Activated CD8-positive, alpha-beta memory T cell treated with anti-CD3 and anti-CD28 coated beads, Interleukin-2, amount 50 U/mL, for 24 hours (primary cell): Measurements from ENCODE around the gene OPCML.

ENCODE experiments used
- DNase-seq: peaks from one replicate; pipeline ENCODE4 v3.0.0-alpha.2; 2020; ENCODE audit errors: extremely low read depth

OPCML gene

GRCh38 chr11:133531971-133532651, at the start of gene OPCML:
TSS of gene OPCML (minus strand) at chr11:133532501.
- DNase-seq: no peak

DNA sequence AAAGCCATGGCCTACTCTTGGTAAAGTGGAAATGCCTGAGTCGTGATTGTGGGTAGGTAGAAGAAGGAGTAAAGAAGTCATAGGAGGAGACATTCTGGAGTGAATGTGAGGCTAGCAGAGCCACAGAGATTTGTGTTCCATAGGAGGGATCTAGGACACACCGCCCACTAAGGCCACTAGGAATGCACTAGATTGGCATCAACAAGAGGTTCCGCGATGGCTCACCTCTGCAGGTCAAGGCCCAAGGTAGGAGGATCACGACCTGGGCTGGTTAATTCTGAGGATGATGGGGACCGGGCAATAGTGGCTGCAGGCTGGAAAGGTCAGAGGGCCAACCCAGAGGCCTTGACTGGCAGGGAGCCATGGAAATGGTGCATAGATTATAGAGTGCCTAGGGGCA, 48.8 kb upstream of the OPCML start:
- no peak for DNase-seq

- no peak for DNase-seq
These were observed 47.1 kb upstream of the OPCML start for GRCh38 chr11:133579165-133580031.

GRCh38 chr11:133577403-133577802, 45.1 kb upstream of the OPCML start:
- DNase-seq: no peak

- DNase-seq: no peak
These were observed 44.0 kb upstream of the OPCML start for GRCh38 chr11:133576351-133576750.

DNA sequence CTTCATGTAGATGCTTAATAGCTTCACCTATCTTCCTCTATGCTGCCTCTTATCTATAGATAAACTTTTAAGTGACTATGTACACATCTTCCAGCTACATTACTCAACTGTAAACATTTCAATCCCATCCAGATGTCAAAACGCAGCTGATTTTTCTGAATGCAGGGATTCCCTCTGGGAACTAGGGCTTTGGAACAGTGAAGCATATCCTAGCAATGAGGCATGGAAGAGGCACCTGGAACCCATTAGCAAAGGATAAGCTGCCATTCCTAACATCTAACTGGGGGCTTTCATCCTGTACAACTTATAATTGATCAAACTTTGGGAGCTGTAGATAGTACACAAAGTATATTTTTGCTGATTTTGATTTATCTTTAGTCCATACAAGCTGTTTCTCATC, 40.8 kb upstream of the OPCML start:
- no peak for DNase-seq

DNA sequence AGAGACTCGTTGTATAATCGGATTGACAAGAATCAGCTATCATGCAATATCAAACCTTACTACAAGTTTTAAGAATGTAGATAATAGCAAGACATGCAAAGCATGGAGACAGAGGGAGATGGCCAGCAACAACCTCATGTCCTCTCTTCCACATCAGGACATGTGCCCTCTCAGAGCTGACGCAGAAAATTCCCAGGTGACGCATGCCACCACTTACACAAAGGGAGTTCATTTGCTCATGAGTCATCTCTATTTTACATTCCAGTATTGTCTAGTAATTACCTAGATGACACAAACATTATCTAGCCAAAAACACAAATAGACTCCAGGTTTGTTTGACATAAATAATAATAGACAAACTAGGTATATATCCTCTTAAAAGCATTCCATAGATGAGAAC, 38.1 kb upstream of the OPCML start:
- no peak for DNase-seq

DNA sequence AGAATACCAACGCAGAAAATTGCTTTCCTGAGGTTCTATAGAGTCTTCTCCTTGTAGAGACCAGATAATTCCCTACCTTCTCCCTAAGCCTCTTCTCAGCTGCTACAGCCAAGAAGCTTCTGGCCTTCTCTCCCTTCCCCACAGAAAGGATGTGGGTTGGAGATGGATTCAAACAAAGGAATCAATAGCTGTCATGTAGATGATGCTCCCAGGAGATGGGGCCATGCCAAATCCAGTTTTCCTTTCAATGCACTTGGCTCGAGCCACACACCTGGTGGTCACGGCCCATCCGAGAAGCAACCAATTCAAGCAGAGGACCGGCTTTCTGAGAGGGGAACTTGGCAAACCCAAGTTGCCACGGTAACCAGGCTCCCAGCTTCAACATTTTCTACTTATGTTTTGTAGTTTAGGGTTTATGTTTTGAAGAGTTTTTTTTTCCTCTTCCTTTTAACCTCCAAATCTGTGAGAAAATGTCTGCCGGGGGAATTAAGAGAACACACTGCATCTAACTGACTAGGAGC, 31.3 kb upstream of the OPCML start:
- no peak for DNase-seq

- no peak for DNase-seq
These were observed 28.2 kb upstream of the OPCML start for GRCh38 chr11:133560472-133560855.

GRCh38 chr11:133559833-133560471, 27.7 kb upstream of the OPCML start:
- DNase-seq: no peak

- DNase-seq: no peak
These were observed 27.1 kb upstream of the OPCML start for GRCh38 chr11:133559382-133559781.

GRCh38 chr11:133555034-133555433, 22.7 kb upstream of the OPCML start:
- no peak for DNase-seq

DNA sequence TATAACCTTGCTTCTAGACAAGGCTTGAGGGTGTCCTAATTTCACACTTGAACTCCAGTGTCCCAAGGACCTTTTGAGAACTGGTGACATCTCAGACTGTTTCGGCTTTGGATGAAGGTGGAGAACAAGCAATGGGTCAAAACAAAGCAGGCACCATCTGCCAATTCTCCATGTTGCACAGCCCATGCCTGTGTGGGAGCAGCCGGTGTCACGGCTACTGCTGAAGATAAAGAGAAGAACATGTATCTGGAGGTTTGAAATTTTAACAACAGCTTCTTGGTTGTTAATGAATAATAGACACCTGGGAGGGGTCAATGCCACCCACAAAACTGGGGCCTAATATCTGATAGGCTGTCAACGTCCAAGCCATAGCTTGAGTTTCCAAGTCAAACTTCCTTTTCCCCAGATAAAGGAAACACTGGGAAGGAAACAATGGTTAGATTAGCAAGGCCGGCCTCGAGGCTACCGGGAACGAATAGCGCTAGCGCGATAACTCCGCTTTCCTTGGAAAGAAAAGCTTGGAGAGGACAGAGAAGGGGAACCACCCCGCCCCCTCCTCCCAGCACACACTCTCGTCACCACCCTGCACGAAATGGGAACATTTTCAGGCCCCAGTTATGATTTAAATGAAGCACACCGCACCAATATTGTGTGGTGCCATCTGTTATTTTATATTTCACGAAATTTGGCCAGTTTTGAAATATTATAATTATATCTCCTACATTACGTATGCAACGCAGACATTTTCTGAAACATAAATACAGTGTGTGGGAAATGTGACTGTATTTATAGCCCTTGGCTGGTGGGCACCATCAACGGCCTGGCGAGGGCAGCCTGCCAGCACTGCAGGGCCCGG, 21.8 kb upstream of the OPCML start:
- DNase-seq: no peak

DNA sequence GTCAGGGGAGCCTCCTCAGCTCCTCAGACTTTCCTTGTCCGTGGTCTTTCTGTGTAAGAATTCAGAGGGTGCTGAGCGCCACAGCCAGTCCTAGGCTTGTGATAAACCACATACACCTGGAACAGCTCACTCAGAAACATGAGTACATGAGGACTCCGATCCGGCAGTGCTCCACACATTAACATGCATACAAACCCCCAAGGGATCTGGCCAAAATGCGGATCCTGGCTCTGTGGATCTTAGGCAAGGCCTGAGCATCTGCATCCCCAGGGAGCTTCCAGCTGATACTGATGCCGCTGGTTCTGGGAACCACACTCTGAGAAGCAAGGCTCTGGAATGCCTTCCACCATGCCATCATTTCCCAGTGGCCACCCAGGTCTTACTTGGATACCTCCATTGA, 20.6 kb upstream of the OPCML start:
- DNase-seq: no peak

DNA sequence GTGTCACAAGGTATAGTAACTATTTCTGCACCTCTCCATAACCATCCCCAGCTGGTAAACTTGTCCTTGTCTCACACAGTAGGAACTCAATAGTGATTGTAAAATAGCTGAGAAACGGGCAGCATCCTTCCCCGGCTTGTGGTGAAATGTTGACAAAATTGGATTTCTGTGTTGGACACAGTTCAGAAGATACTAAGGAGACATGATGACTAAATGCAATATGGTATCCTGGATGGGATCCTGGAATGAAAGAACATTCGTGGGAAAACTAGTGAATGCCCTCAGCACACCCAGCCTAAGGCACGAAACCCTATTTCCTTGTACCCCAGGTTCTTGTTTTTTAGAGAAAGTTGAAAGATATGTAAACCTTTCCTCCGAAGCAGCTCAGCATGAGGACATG, 18.8 kb upstream of the OPCML start:
- no peak for DNase-seq

DNA sequence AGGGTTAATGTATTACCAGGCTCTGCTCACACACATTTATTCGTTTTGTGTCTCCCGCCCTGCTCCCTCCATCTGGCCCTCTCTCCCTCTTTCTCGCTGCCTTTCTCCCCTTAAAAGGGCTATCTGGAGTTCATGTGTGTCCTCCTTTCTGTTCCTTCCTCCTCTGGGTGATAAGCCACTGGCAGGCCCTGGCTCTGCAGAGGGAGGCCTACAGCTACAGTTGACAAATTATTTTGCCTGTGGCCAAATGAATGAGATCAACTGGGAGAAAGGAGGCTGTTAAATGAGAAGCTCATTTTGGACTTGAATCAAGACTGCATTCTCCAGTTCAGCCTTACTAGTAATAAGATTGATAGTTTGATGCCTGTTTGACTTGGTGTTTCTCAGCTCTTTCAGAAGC, 17.5 kb upstream of the OPCML start:
- DNase-seq: no peak

DNA sequence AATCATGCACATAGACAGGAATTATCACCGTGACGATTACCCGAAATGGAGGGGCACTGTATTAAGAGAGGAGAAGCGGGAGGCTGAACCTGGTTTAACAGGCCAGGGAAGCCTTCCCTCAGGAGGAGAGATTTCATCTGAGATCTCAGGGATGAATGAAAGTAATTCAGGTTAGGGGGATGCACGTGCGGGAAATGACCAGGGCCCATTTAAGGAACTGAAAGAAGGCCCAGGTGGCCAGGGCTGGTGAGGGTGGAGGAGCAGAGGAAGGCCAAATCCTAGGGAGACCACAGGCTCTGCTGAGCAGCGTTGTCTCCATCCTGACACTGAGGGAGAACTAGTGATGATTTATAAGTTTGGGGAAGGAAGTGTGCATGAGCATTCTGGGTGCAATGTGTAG, 16.3 kb upstream of the OPCML start:
- no peak for DNase-seq

- no peak for DNase-seq
These were observed 15.7 kb upstream of the OPCML start for GRCh38 chr11:133547808-133548494.

DNA sequence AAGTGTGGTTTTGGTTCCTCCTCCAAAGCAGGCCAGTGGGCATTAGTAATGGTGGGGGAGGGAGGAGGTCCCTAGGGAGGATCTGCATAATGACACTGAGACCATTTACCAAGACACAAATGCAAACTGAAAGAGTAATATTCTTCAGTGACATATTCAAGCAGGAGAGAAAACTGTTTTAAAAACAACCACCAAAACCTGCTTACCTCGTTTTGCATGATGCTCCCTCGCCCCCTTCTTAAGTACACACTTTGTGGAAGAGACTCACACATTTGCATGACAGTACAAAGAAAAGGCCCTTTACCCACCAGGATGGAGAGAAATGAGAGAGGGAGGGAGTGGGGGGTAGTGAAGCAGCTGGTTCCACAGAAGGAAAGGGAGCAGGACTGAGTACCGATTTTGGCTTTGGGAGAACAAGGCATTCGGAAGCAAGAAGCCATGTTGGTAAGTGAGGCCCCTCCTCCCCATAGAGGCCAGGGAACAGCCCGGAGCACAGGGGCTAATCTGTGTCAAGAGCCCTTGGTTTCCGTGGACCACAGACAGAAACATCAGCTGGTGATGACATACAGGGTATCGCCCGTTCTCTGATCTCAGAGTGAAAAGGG, 13.0 kb upstream of the OPCML start:
- DNase-seq: no peak

DNA sequence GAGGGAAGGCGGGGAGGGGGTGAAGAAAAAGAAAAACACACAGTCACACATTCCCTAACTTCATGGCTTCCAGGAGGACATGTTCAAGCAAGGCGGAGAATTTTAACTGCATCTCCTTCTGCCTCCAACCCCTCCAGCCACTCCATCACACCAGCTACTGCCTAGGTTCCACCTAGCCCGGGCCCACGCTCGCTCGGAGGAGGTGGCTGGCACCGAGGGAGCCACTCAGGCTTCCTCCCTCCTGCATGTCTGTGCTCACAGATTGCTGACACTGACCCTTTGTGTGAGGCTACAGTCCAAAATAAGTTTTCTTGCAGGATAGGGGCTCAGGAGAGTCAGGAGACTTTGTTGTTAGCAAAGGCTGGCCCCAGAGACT, 9.4 kb upstream of the OPCML start:
- DNase-seq: no peak
